Astrocyte (in vitro differentiated cells and primary cell): ENCODE measurements around the gene DNAJC9.

Experiments used
- EZH2 ChIP-seq: IDR thresholded peaks from 2 replicates; pipeline ENCODE4 v1.6.1; 2012; ENCODE audit warnings: mild to moderate bottlenecking, low read length, inconsistent platforms; ENCODE audit not compliant: insufficient read depth
- TF ChIP-seq, protein P1 (sequence below): IDR thresholded peaks from 2 replicates; pipeline ENCODE4 v1.5.1; 2011; ENCODE audit warnings: low read depth, mild to moderate bottlenecking, inconsistent platforms, low read length, moderate library complexity; ENCODE audit not compliant: insufficient read depth

DNA sequence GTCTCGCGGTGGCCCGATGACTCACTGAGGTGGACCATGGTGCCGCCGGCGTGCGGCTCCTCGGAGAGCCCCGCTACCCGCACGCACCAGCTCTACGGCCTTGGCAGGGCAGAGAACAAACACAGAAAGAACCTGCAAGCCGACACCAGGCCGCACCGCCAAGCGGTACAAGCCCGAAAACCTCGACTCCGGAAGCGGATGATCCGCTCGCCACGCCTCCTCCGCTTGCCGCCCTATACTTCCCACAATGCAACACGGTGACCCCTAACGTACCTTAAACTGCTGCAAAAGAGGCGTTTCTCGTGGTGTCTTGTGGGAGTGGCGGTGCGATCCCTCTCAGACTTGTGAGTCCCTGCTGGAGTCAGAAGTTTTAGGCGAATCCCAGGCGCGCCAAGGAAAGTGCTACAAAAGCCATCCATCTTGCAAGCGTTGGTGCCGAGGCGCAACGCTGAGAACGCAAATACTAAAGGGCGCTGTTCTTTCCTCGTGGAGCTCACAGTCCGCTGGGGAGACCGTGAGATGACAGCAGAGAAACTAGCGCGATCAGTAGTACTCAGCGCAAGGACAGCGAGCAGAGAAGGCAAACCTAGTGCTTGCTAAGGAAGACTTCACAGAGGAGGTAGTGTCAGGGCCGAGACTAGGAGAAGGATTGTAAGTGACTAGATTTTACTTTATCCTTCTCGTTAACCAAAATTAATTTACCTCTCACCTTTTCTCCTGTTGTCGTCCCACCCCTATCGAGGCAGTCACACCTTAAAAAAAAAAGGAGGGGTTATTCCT, 5.6 kb upstream of the DNAJC9 start, which contains the start of gene MRPS16:
- no peak for TF ChIP-seq EZH2
- TF ChIP-seq, protein P1, sequence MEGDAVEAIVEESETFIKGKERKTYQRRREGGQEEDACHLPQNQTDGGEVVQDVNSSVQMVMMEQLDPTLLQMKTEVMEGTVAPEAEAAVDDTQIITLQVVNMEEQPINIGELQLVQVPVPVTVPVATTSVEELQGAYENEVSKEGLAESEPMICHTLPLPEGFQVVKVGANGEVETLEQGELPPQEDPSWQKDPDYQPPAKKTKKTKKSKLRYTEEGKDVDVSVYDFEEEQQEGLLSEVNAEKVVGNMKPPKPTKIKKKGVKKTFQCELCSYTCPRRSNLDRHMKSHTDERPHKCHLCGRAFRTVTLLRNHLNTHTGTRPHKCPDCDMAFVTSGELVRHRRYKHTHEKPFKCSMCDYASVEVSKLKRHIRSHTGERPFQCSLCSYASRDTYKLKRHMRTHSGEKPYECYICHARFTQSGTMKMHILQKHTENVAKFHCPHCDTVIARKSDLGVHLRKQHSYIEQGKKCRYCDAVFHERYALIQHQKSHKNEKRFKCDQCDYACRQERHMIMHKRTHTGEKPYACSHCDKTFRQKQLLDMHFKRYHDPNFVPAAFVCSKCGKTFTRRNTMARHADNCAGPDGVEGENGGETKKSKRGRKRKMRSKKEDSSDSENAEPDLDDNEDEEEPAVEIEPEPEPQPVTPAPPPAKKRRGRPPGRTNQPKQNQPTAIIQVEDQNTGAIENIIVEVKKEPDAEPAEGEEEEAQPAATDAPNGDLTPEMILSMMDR = no peak
